ENCODE results near the gene SMIM28.

Gene SMIM28

GRCh38 chr6:138371452-138371711 is 6.3 kb upstream of the SMIM28 start:
- Histone ChIP-seq H2AFZ (ENCODE audit: low read length) (no peak overlapping the region), H3K36me3 (ENCODE audit: insufficient read depth, low read length) (no peaks in the 10 kb centered on the region), H3K9ac (ENCODE audit: low read depth, low read length, poor library complexity, severe bottlenecking) (no peak overlapping the region), H3K4me2 (ENCODE audit: low read depth, low read length, poor library complexity, severe bottlenecking) (no peak overlapping the region), H3K9me3 (ENCODE audit: insufficient read depth, low read depth, low read length) (no peaks in the 10 kb centered on the region), H3F3A (ENCODE audit: low read depth) (no peaks in the 10 kb centered on the region), H3K4me3 (ENCODE audit: low read length, poor library complexity, severe bottlenecking) (no peak overlapping the region), H3K27me3 (ENCODE audit: insufficient read depth, low read length, poor library complexity, severe bottlenecking) (no peaks in the 10 kb centered on the region), H3K79me2 (ENCODE audit: insufficient read depth, low read length) (no peaks in the 10 kb centered on the region), H4K20me1 (ENCODE audit: insufficient read depth, low read length, poor library complexity, severe bottlenecking) (no peaks in the 10 kb centered on the region), H3K9me2 (replicated peaks; ENCODE audit: low read depth, low read length) (no peaks in the 10 kb centered on the region), H3K4me1 (ENCODE audit: insufficient read depth, low read length, poor library complexity, severe bottlenecking) (peaks cover 6% of the 10 kb centered on the region)
- no peak for TF ChIP-seq CTCF (conservative IDR thresholded peaks at IDR 0.05; ENCODE audit: low read length)
- TF ChIP-seq EZH2phosphoT487 (IDR thresholded peaks at IDR 0.05; ENCODE audit: borderline replicate concordance) = no peak

GRCh38 chr6:138371720-138372119 is 6.0 kb upstream of the SMIM28 start:
- H3K4me2 ChIP-seq (ENCODE audit: low read depth, low read length, poor library complexity, severe bottlenecking) = no peak overlapping the region

GRCh38 chr6:138372711-138373463 is 4.8 kb upstream of the SMIM28 start:
- Histone ChIP-seq H3K36me3 (ENCODE audit: insufficient read depth, low read length) (no peaks in the 10 kb centered on the region), H3K9me2 (replicated peaks; ENCODE audit: low read depth, low read length) (no peaks in the 10 kb centered on the region), H3F3A (ENCODE audit: low read depth) (no peaks in the 10 kb centered on the region), H3K9ac (ENCODE audit: low read depth, low read length, poor library complexity, severe bottlenecking) (no peak overlapping the region), H3K4me1 (ENCODE audit: insufficient read depth, low read length, poor library complexity, severe bottlenecking) (peaks cover 6% of the 10 kb centered on the region), H4K20me1 (ENCODE audit: insufficient read depth, low read length, poor library complexity, severe bottlenecking) (no peaks in the 10 kb centered on the region), H3K27me3 (ENCODE audit: insufficient read depth, low read length, poor library complexity, severe bottlenecking) (no peaks in the 10 kb centered on the region), H3K4me2 (ENCODE audit: low read depth, low read length, poor library complexity, severe bottlenecking) (no peak overlapping the region), H3K79me2 (ENCODE audit: insufficient read depth, low read length) (no peaks in the 10 kb centered on the region), H3K4me3 (ENCODE audit: low read length, poor library complexity, severe bottlenecking) (no peak overlapping the region), H2AFZ (ENCODE audit: low read length) (no peak overlapping the region), H3K9me3 (ENCODE audit: insufficient read depth, low read depth, low read length) (no peaks in the 10 kb centered on the region)
- TF ChIP-seq EZH2phosphoT487 (IDR thresholded peaks at IDR 0.05; ENCODE audit: borderline replicate concordance) = no peak
- TF ChIP-seq CTCF (conservative IDR thresholded peaks at IDR 0.05; ENCODE audit: low read length) = peak; percentile 55

More at GRCh38 chr6:138371720-138372119, 6.0 kb upstream of the SMIM28 start:
- Histone ChIP-seq H3K27me3 (ENCODE audit: insufficient read depth, low read length, poor library complexity, severe bottlenecking) (no peaks in the 10 kb centered on the region), H2AFZ (ENCODE audit: low read length) (no peak overlapping the region), H3K9me3 (ENCODE audit: insufficient read depth, low read depth, low read length) (no peaks in the 10 kb centered on the region), H3K79me2 (ENCODE audit: insufficient read depth, low read length) (no peaks in the 10 kb centered on the region), H3K36me3 (ENCODE audit: insufficient read depth, low read length) (no peaks in the 10 kb centered on the region), H3K4me3 (ENCODE audit: low read length, poor library complexity, severe bottlenecking) (no peak overlapping the region), H3K4me1 (ENCODE audit: insufficient read depth, low read length, poor library complexity, severe bottlenecking) (peaks cover 6% of the 10 kb centered on the region), H3K9me2 (replicated peaks; ENCODE audit: low read depth, low read length) (no peaks in the 10 kb centered on the region), H4K20me1 (ENCODE audit: insufficient read depth, low read length, poor library complexity, severe bottlenecking) (no peaks in the 10 kb centered on the region), H3K9ac (ENCODE audit: low read depth, low read length, poor library complexity, severe bottlenecking) (no peak overlapping the region), H3F3A (ENCODE audit: low read depth) (no peaks in the 10 kb centered on the region)
- TF ChIP-seq CTCF (conservative IDR thresholded peaks at IDR 0.05; ENCODE audit: low read length) (no peak), EZH2phosphoT487 (IDR thresholded peaks at IDR 0.05; ENCODE audit: borderline replicate concordance) (no peak)

All from Loucy (cell line).